ENCODE measurements around the gene COL6A5.
A peak's percentile ranks its signal among the peaks of the same experiment; 100 is the strongest.
"Not testable (repeated sequence)": the region's sequence is repeated elsewhere in the genome, so short reads cannot be mapped to it uniquely, and the experiment has no call there.

Gene COL6A5

DNA sequence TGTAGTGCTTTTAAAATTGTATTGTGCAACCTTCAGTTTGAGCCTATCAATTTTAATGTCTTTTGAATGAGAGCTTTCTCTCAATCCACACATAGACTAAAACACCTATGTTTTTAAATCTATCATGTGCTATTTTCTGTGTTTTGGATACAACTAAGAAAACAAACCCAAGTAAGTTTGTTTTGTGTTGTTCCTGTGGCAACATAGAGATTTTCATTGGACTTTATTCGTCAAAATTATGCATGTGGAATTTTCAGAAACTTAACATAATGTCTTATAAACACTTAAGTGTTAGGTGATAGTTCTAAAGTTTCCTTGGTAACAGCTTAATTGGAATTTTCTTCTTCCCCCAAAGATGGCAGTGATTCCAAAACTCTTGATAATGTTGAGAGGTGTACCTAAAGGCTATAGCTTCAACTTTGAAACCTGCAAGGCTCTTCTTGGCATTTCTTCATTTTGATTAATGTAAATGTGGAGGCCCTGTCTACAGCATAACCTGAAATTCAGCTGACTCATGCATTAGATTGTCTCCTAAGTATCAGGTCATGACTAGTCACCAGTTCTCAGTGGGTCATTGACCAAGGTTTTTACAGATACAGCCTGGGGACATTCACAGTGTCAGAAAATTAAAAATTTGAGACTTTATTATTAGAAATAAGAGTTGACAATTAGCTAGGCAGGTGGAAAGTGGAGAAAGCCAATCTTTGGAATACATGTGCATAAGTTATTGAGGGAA is 44.4 kb downstream of the COL6A5 start:
- DNase-seq: no peak

DNA sequence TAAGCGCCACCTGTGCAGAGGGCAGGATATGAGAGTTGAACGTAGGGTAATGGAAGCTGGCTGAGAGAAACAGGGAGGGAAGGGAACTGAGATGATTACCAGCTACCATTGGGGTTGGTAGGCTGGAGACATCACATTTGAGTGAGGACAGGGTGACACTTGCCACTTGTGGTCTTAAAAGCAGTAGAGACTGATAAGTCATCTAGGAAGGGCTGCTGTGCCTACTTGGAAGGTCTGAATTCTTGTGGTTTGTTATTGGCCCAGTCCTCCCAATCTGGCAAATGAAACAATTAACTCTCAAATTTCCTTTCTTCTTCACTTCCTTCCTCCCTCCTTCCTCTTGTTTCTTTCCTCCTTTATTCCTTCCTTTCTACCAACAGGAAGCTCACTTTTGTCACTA is 46.8 kb downstream of the COL6A5 start:
- DNase-seq: no peak

DNA sequence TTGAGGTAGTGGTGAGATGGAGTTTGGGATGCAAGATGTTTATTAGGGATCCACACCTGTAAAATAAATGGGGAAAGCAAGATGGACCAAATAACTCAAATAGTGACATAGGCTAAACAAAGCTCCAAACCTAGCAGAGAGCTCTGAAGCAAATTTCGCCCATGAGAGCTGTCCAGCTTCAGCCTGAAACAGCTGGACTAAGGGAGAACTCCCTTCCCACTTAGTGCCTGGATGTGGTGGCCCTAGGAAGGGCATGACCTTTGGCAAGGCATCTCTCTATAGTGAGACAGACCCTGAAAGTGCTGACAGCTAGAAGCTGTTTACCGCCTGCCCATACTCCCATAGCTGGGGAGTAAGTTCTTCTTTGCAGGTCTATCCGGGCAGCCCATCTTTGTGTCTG is 48.1 kb downstream of the COL6A5 start:
- DNase-seq: no peak

DNA sequence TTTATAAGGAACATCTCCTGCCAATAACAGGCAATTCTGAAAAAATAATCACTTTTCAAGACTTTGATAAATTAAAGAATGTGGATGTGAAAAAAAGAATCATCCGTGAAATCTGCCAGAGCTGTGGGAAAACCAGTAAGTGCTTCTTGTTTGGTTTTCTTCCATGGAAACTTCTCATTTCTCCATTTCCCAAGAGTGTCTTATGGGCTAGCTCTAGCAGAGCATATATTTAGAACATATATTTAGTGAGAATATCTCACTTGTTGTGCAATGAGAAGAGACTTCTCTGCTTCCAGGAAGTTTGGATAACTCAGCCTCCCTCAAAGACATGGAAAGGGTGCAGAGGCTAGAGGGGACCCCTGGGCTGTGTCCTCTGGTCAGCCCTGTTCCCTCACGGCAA is 49.9 kb downstream of the COL6A5 start:
- DNase-seq: peak; percentile 66

DNA sequence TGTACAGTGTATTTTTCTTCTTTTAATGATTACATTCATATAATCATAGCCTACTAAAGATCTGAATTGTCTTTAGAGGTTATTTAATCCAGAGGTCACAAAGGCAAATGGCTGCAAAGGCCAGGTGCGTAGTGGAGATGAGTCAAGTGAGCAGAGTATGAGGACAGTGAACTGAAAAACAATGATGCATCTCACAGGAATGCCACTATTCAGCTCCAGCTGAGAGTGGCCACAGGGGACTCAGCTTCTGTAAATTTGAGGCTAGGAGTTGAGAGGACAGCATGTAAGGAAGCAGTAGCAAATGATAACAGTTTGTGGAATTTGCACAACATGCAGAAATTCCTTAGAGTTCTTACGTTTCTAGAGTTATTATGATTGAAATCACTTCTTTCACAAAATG is 50.4 kb downstream of the COL6A5 start:
- DNase-seq: no peak

DNA sequence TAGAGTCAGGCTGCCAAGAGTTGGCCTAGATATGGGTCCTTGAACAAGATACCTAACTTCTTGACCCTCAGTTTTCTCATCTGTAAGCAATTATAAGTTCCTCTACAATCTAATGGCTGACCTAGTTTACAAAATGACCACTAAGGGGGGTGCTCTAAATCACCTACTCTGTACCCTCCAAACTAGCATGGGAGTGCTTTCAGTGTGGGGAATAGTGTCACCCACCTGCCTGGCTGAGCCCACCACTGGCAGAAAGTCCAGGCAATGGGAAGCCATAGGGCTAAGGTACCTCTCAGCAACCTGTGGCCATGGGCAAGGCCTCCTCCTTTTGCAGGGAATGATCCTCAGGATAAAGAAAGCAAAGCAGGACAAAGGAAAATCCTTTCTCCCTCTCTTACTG is 58.9 kb downstream of the COL6A5 start:
- no peak for DNase-seq

DNA sequence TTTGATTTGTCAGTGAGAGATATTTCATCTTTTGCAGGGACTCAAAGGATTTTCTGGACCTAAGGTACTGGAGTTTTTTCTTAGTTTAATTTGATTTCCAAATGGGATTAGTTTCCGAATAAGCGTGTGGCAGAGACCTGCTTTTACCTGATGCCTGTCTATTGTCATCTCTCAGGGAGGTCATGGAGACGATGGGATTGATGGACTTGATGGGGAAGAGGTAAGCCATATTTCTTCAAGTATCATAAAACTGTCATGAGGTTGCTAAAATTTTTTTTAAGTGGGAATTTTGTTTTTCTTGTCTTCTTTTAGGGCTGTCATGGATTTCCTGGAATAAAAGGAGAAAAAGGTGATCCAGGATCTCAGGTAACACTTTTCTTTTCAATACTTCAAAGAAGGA is 60.5 kb downstream of the COL6A5 start:
- DNase-seq: no peak

DNA sequence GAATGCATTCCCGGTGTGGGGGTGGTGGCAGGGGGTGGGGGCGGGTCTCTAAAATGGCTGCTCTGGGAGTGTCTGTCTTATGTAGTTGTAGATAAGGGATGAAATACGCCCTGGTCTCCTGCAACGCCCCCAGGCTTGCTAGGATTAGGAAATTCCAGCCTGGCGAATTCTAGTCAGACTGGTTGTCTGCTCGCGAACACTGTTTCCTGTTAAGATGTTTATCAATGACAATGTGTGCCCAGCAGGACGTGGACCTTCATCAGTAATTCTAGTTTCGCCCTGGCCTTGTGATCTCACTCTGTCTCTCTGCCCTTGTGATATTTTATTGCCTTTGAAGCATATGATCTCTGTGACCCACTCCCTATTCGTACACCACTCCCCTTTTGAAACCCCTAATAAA is 62.8 kb downstream of the COL6A5 start:
- not testable (repeated sequence) for DNase-seq

DNA sequence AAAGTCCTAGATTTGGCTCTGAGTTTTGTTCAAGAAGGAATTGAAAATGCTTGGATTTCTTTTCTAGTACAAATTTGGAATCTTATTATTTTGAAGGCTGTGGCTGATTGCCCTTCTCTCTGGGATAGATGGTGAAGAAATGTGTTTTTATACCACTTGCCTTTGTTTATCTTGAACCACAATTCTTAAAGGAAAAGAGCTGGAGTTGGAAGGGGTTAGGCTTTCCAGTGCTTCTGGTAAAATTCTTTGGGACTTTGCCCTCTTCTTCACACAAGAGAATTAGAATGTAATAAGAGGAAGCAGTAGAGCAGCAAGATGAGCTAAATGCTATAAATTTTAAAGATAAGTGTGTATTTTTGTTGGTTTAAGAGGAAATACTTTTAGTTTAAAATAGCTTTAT is 65.8 kb downstream of the COL6A5 start:
- DNase-seq: no peak

DNA sequence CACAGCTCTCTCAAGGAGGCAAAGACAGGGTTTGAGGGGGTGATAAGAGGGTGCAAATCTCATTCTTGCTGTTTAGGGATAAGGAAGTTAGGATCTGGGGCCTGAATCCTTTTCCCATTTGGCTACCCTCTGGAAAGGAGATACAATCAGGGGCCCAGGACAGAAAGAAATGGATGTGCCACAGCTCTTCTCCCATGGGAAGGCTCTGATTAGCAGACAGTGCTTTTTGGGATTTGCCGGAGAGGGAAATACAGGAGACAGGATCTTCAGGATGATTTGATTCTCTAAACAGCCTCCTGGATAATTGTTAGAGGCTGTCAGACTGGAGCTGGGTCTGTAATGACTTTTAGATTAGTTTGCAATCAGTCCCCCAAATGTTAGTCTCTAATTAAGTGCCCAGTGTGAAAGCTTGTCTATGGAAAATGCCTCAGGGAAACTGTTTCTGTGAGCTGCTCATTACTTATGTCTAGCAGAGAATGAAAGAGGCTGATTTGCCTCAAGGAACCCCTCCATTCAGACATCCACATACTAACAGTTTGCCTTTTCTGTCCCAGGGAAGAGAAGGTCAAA is 67.6 kb downstream of the COL6A5 start:
- DNase-seq: no peak

DNA sequence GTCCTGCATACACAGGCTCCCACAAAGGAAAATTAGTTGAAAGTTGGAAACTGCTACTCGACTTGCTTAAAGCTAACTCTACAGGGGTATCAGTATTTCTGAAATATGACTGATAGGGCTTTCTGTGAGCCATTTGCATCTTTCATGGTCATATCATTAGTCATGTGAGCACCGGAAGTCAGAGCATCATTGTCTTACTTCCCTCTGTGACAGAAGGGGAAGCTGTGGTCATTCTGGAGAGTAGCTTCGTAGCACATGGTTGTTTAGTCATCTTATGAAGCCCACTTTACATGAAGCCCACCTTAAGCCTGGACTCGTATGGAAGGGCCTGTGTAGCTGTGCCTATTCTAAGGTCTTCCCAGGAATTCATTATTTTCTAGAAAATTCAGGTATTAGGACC is 69.0 kb downstream of the COL6A5 start:
- peak; percentile 90 for DNase-seq

DNA sequence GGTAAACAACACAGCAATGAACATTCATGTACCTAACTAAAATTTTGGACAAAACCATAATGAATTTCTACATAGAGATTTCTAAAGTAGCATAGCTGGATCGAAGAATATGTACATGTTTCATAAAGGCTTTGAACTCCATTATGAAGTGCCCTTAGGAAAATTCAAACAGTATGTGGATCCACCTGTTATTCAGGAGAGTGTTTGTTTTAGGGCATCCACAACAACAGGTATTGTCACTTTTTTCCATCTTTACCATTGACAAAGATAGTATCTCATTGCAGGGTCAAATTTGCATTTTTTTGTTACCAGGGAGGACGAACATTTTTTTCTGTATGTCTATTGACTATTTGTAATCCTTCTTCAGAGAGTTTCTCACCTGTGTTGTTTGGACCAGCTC is 75.0 kb downstream of the COL6A5 start:
- DNase-seq: no peak

DNA sequence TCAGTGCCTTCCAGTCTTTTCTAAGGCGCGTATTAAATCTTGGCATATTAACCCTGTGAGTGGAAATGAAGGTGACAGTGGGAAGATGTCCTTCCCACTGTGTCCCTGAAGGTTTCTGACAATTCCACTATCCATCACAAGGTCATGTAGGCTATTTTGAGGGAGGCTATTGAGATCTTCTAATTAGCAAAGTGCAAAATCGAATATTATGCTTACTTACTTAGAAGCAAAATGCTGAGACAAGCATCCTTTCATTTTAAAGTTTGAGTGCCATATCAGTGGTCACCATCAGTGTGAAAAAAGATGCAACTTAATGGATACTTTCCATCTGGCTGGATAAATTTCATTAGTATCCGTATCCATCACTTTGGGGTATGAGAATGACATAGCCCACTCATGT is 77.6 kb downstream of the COL6A5 start:
- DNase-seq: no peak

DNA sequence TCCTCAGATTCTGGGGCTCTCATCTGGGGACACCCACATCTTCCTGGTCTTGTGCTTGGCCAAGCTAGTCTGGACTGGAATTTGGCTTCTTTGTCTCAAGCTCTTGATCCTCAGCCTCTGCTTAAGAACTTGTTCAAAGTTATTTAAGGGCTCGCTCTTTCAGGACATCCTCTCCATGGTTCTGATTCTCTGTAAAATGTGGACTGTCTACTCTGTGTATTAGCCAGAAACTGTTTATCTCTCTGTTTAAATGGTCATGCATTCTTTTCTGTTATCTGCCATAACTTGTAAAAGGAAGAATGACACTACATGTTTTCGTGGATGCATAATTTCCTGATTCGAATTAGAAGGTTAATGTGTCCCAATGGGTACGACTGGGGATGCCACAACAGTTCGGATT is 79.4 kb downstream of the COL6A5 start:
- no peak for DNase-seq

DNA sequence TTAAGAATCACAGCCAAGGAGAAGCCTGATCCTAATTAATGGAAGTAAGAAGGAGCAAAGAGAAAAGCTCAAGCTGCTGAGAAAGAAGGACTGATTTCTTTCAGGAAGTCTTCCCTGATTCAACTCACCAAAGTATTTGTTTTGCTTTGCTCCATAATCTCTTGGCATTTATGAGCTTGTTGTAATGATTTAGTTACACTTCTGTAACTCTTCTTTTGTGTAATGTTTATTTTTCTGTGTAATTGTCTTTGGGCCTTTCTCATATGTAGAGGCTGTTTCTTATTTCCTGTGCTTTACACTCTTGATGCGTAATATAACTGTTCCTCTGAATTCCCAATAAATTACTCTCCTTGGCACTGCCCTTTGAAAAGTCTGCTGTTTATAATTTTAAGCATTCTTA is 80.0 kb downstream of the COL6A5 start:
- DNase-seq: no peak

DNA sequence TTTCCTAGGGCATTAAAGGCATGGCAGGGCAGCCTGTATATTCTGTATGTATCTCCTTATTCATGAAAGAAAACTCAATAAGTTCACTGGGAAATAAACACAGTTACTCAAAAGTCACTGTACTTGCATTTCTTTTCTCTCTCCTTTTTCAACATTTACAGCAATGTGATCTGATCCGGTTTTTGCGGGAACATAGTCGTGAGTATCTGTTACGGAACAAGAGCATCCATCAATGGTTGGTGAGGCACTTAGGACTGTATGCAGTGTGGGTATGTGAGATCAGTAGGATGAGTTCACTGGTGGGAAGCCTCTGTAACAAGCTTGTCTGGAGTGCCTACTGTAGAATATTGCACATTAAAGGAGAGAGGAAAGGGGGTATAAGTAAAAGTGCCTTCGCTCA is 80.7 kb downstream of the COL6A5 start:
- DNase-seq: no peak

DNA sequence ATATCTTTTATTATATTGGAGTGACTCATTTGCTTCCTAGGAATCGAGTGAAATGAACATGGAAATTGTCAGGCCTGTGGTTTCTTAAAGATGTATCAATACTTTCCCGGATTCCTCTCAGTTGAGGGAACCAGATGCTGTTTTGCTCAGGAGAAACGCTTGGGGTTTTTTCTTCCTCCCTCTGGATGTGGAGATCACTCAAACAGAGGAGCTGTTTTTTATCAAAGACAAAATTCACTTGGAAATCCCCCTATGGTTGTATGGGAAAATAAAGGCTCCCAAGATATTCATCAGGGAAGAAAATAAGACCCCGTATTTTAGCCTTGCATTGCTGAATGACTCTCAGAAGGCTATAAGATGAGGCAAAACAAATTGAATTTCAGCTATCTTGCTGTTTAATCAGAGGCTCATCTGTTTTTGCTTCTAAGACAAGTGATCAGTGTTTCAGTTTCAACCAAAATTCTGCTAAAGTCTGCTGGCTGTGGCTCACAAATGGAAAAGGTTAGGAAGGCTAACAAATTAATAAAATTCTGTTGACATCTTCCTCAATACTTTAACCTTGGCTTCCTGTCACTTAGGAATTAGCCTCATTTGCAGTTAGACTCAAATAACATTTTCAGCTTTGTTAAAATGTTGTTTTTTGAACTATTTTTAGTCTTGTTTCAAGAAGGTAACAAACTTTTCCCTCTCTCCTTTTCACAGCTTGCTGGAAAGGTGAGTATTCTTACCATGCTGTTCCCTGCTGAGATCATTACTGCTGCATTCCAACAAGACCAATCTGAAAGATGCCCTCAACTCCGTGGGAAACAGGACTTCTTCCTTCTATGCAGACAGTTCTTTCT is 83.6 kb downstream of the COL6A5 start:
- DNase-seq: no peak

DNA sequence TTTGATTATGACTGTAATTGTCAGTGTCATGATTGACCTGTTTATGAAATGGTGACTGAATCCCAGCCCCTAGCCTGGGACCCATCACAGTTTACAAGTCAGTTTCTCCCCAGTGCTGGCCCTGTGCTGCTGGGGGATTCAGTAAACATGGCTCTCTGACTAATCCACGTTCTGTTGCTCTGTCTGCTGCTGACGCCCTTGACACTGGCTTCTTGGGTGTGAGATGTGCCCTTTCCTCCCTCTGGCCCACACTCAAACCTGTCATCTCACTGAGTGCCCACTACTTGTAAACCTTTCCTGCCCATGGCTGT is 84.2 kb downstream of the COL6A5 start:
- no peak for DNase-seq

DNA sequence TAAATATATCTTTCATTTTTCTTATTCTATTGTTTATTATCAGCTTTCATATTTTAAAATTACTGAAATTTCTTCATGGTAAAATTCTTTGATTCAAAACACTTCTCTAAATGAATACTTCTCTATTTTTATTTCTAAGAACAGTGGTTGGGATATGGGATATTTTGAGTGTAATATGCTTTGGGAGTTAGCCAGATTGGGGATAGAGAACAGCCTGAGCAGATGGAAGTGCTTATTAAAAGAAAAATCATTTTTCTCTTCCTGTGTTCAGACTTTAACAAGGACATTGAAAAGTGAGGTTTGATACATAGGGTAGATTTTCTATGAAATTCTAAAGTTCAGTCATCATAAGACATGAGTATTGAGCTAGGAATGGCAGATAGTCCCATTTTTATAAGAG is 84.8 kb downstream of the COL6A5 start:
- DNase-seq: no peak

DNA sequence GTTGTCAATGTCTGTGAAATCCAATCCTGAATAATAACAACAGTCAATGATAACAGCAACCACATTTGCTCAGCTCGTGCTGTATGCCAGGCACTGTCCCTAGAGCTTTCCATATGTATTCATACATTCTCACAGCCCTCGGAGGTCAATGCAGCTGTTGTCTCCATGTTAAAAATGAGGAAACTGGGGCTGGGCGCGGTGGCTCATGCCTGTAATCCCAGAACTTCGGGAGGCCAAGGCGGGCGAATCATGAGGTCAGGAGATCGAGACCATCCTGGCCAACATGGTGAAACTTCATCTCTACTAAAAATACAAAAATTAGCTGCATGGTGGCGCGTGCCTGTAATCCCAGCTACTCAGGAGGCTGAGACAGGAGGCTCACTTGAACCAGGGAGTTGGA is 86.6 kb downstream of the COL6A5 start:
- not testable (repeated sequence) for DNase-seq

DNA sequence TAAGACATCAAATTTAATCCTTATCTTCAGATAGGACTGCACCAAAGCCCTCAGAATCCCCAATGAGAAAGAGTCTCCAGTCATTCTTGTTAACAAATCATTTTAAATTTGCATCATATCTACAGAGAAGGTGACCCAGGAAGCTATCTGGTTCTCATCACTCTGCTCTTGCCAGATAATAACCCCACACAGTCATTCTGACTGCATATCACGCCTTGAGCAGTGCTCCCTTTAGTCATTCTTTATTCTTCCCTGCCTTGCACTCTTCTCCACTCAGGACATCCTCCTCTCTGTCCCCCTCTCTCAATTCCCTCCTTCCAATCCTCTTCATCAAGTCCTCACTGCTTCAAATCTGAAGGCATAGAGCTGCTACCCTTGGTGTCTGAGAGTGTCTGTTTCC is 87.8 kb downstream of the COL6A5 start:
- no peak for DNase-seq

DNA sequence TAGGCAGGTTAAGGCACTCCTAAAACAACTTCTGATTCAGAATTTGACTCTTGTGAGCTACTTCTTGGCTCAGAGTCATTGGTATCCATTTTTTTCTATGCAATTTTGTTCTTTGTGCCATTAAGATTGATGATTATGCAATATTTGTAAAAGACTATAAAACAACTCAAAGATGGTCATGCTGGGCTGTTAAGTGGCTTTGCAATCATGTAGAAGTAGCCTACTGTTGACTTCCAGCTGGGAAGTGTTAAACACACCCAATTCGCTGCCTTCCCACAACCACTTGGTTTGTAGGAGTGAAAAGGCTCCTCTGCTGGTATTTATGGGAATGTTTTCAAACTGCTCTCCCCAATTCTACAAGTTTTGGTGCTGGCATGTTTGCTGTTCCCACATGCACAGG is 96.8 kb downstream of the COL6A5 start:
- no peak for DNase-seq

DNA sequence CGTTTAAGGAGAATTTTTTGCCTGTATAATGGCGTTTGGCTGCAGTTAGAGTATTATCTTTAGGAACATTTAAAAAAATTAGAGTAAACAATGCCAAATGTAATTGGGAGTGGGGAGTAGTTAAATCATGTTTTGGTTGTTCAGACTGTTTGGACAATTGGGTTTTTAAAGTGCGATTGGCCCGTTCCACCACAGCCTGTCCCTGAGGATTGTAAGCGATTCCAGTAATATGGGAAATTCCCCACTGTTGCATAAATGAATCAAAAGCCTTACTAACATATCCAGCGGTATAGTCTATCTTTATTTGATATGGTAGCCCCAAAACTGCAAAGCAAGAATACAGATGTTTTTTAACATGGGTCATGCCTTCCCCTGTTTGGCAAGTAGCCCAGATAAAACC is 101.4 kb downstream of the COL6A5 start:
- DNase-seq: not testable (repeated sequence)

DNA sequence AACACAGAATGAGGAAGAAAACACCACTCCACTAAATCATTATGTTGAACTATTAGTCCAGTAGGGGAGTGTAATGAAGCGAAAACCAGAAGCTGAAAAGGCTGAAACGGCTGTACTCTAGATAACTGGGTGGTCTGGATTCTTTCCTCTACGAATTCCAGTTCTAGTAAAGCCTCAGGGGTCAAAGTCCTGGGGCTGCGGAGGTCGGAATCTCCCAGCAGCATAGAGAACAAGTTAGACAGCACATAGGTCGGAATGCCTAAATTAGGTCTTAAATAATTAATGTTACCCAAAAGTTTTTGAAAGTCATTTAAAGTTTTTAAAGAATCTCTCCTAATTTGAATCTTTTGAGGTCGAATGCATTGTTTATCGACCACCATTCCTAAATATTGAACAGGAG is 102.7 kb downstream of the COL6A5 start:
- not testable (repeated sequence) for DNase-seq

All from MV-4-11 (cell line).